LoVo (cell line): Measurements from ENCODE around the gene NR2C2AP.
"Not testable (repeated sequence)": the region's sequence is repeated elsewhere in the genome, so short reads cannot be mapped to it uniquely, and the experiment has no call there.

Experiments
- DNase-seq: peaks from one replicate; pipeline ENCODE4 v3.0.0-alpha.2; 2016; ENCODE audit warnings: low spot score

The NR2C2AP gene

DNA sequence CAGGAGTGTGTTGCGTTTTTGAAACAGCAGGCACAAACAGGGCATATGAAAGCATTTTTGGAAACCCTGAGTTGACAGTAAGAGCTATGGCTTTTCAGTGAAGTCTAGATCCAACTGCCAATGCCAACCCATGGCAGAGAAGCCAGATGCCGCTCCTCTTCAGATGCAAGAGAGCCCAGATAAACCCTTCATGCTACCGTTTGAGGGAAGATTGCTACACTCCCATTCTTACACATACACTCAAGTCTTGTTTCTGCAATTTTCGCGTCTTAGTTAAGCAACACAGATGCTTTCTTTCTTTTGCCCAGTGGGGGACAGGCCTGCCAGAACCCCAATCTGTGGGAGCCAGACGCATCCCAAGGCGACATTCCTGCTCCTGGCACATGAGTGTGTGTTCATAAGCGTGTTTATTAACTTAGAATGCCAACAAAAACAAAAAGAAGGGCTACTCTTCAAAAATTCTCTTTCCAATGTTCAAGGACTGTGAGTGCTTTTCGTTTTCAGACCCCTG lies 21.7 kb downstream of the NR2C2AP start:
- DNase-seq = no peak

DNA sequence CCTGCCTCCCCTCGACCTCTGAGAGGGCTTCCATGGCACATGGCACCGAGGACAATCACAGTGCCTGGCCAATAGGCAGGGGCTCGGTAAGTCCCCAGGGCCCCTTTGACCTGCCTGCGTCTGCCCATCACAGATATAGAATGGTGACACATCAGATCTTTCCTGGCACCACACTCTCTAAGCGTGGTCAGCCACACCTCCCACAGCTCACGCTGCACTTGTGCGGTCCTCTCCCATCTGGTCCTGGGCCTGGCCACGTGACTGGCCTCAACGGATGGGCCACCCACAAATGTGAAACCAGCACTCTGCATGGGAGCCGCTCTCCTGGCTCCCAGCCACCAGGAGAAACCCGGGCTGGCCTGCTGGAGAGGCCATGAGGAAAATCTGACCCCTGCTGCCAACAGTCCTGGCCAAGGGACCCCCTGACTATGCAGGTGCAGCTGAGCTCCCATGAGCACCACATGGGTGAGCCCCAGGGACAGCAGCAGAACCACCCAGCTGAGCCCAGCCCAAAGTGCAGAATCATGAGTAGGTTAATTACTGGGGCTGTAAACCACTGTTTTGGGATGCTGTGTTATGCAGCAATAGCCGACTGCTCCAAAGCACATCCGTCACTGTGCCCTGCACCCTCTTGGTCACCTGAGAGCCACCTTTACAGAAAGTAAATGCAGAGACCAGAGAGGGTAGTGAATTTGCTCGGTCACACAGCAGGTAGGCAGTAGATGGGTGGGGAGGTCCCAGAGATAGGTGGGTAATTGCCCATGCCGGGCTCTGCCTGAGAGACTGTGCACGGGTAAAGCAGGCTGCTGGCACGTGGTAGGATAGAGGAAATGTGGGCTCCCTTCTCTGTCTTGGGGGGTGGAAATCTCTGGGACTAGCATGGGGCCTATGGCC lies 23.4 kb downstream of the NR2C2AP start:
- DNase-seq = no peak

DNA sequence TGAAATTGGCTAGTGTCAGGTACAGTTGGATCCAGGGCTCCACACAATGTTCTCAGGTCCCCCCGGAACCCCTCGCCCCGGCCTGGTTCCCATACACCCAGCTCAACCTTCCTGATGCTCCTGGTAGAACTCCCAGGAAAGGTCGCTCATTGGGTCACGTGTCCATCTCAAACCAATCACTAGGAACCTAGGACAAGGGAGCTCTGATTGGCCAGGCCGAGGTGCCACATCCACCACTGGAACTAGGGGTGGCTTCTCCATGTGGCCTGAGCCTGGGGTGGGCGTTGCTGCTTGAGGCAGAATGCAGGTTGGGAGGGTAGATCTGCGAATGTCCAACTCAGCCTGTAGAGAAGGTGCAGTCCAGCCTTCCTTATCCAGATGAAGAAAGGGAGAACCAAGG lies 26.3 kb downstream of the NR2C2AP start:
- DNase-seq = no peak

DNA sequence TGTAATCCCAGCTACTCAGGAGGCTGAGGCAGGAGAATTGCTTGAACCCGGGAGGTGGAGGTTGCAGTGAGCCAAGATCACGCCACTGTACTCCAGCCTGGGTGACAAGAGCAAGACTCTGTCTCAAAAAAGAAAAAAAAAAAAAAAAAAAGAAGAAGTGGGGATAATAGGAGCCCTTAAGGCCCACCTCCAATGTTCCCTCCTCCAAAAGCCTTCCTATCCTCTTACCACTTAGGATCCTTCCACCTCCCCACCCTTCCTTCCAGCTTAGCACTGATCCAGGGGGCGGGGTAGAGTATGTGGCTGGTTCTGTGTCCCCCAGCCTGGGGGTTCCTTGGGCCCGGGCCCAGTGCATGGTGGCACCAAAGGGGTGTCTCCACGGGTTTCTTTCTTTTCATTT lies 30.0 kb downstream of the NR2C2AP start:
- DNase-seq = not testable (repeated sequence)

DNA sequence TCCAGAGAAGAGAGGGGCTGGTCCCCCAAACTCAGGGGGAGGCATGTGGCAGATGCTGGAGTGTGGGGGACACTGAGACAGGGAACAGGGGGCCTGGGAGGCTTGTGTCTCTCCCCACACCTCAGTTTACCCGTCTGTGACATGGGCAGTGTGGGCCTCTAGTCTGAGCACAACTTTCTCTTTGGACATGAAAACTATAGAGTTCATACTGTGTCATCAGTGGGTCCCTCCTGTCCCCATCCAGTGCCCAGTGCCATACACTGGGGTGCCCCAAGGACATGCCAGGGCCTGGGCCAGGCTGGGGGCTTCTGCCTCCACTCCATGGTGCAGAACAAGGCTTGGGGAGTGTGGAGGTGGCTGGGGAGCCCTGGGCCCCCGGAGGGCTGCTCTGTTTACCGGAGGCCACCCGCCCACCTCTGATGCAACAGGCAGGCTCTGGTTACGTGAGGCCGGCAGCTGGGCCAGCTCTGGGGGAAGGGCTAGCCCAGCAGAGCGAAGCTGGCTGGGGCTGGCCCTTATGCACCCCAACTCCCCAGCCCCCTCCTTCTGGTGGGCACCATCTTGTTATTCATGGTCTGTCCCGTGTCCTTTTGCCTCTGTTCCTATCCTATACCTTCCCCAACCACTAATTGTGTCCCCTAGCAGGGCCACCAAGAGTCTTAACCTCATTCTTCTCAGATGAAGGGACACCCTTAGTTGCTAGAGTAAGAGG lies 31.2 kb downstream of the NR2C2AP start:
- no peak for DNase-seq

DNA sequence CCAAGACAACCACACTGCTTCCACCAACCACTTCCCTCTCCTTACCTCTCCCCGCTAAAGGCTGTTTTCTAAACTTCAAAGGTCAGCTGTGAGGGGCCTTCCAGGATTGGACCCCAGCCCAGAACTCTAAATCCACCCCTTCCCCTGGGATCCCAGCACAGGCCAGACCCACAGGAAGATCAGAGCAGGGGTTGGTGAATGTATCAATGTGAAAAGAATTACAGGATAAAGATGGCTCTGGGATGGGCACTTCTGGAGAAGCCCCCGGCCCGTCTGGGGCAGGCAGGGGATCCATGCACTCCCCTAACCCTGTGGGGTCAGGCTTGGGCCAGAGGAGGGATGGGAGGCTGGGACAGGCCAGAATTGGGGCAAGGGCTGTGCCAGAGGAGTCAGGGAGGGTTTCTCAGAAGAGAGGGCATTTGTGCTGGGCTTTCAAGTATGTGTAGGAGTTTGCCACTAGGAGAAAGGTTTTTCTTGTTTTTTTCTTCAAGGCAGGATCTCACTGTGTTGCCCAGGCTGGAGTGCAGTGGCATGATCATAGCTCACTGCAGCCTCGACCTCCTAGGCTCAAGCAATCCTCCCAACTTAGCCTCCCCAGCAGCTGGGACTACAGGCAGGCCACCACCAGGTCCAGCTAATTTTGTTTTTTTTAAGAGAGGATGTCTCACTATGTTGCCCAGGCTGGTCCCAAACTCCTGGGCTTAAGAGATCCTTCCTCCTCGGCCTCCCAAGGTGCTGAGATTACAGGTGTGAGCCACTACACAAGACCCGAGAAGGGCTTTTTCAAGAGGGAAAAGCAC lies 32.1 kb downstream of the NR2C2AP start:
- DNase-seq = no peak

DNA sequence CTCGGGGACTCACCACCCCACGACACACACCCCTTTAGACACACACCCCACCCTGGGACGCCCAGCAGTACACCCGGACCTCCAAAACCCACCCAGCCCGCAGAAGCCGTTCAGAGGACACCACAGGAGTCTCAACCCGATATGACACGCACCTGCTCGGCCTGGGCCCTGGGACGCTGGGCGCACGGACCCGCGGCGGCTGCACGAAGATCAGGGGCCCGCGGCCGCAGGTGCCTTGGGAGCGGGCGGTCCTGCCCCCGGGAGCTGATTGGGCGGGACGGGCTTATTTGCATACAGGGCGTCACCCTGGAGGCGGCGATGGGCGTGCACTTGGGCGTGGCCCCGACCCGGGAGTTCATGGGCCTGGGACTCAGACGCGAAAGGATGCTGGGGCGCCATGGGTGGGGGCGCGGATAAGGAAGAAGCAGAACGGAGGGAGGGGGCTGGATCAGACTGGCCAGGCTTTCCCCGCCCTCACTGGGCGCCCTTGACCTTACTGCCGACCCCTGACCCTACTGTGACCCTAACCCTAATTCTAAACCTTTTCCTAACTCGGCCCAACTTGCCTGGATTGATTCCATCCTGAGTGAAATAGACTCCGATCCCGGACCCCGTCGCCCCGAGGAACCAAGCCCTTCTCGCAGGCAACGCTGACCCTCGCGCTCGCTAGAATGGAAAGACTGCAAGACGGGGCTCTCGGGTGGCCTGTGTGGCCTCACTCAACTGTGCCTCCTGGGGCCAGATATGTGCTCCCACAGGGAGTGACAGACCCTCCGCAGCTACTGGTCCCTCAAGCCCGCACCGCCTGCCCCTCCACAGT lies 33.0 kb downstream of the NR2C2AP start, which contains the start of gene MEF2B:
TSS of gene MEF2B (minus strand) at position 211 of the 820 bp plus-strand sequence. CDS start 19,528 bp downstream, outside the sequence.
- DNase-seq = peak; percentile 36

DNA sequence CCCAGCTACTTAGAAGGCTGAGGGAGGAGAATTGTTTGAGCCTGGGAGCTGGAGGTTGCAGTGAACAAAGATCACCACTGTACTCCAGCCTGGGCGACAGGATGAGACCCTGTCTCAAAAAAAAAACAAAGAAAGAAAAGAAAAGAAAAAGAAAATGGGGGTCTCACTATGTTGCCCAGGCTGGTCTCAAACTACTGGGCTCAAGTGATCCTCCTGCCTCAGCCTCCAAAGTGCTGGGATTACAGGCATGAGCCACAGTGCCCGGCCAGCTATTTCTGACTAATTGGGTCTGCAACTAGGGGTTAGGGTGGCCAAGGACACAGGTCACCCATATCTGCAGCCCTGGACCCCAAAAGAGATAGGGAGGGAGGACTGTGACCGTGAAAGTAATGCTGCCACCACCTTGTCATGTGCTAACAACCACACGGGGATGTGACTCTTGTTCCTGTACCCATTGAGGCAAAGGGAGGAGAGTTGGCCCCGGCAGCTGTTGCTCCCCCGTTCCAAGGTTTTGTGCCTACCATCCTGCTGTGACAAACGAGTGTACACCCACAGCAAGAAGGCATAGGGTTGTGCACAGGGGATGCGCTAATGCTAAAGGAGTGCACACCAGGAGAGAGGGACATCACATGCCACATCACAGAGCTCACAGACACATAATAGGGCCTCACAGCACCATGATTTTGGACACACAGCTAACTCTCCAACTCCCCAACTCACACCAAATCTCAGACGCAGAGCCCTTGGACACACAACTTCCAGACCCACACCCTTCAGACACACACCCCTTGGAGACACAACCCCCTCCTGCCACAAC lies 33.8 kb downstream of the NR2C2AP start:
- DNase-seq = no peak

DNA sequence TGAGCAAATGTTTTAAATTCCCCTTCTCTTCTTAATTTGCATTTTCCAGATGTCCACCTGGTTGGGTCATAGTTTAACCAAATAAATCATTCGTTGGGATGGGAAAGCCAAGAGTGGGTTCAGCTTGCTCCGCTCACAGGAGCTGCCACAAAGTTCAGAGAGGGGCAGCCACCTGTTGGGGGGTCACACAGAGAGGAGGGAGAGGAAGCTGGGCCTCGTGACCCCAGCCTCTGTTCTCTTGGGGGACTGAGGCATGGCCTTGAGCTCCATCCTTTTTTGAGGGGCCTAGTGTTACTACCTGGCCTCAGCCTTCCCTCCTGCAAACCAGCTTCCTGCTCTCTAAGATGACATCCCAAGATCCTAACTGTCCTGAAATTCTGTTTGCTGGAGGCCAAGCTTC lies 35.6 kb downstream of the NR2C2AP start:
- DNase-seq = no peak

DNA sequence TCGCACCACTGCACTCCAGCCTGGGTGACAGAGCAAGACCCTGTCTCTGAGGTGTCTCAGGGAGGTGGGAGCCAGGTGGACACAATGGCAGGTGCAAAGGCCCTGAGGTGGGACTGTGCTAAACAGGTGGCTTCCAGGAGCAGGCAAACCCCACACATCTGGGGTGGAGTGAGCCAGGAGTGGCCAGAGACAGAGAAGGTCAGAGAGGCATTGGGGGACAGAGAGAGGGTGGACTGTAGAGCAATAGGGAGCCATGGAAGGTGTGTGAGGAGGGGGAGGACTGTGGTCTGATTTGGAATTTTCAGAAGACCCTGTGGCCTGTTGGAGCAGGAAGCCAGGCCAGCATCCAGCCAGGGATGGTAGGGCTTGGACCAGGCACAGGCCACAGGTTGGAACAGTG lies 37.8 kb downstream of the NR2C2AP start:
- DNase-seq = no peak

DNA sequence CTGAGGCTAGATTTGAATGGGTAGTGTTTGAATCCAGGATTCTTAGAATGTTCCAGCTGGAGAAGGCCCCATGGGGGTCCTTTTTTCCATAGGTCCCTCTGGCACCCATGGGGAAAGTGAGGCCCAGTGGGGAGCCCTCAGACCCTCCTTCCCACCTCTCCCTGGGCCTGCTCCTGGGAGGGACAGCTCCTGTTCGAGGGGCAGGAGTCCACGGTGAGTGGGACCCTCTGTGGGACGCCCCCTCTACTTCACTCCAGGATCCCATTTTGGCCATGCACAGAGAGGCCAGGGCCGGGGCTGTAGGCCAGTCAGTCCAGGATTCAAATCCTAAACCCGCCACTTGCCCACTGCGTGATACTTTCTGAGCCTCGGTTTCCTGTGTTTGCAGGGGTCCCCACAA lies 40.7 kb downstream of the NR2C2AP start:
- no peak for DNase-seq

DNA sequence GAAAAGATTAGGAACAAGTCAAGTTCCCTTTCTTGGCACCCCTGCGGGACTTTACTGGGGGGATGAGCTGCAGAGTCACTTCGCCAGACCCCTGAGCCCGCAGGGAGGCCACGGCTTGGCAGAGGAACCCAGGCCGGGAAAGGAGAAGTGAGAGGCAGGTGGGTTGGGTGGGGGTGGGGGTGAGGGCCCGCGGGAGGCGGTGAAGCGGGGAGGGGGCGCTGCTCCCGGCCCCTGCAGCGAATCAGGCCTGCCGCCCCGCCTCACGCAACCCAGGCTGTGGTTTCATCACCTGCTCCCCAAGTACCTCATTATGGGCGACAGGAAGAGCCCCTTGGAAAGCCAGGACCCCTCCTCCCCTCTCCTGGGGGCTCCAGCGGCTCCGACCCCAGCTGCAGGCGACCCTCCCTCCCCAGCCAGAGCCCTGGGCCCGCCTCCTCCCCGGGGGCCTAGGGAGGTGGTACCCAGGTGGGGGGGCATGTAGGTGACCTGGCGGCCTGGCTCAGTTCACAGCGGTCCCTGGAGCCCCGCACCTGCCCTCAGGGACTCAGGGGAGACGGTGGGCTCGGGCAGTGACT lies 42.7 kb downstream of the NR2C2AP start:
- DNase-seq = no peak

DNA sequence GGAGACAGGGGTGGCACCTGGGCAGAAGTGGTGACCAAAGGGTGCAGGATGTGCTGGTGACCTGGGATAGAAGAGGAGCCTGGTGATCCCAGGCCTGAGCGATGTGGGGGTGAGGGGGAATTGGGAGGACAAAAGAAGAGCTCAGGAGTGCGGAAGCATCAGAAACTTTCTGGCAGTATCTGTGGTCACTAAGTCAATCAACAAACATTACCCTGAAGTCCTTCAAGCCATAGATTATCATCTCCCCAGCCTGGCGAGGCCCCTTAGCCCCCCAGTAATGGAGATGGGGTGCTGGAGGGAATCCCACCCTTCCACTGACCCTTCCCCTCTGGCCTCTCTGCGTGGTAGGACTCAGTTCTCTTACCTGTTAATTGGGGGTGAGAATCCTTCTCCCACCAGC lies 43.7 kb downstream of the NR2C2AP start:
- no peak for DNase-seq

DNA sequence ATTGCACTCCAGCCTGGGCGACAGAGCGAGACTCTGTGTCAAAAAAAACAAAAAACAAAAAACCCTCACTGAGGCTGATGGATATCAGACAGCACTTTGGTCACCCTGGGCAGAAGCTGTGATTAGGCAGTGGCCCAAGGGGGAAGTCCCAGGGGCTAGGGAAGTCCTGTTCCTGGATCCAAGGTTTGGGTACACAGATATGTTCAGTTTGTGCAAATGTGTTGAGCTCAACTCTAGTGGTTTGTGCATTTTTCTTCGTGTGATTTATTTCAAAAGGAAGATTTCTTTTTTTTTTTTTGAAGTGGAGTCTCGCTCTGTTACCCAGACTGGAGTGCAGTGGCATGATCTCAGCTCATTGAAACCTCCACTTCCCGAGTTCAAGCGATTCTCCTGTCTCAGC lies 45.4 kb downstream of the NR2C2AP start:
- DNase-seq = no peak

DNA sequence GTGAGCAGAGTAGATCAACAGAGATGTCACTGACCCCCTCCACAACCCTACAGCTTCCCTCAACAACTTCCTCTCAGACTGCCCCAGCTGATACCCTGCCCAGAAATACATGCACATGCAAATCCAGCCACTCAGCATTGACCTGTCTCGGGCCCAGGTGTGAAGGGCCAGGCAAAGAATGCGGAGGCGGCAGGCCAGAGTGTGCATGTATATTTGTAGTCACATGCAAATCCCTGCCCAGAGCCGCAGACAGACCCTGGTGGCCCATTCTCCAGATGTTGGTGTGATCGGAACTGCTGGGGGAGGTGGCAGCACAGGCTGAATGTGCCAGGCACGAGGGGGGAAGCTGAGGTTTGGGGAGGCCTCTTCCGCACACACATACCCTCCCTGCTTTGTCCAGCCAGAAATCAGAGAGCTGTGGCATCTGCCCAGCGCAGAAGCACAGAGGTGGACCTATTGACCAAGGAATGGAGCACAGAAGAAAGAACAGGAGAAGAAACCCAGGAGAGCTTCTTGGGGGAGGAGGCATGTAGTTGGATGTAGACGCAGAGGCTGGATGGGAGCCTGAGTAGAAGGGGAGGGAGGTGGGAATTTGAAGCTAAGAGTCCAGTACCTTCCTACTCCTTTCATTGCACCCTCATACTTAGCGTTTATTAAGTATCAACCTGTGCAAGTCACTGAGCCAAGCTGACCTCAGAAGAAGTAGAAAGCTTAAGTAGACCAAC lies 47.6 kb downstream of the NR2C2AP start:
- no peak for DNase-seq

DNA sequence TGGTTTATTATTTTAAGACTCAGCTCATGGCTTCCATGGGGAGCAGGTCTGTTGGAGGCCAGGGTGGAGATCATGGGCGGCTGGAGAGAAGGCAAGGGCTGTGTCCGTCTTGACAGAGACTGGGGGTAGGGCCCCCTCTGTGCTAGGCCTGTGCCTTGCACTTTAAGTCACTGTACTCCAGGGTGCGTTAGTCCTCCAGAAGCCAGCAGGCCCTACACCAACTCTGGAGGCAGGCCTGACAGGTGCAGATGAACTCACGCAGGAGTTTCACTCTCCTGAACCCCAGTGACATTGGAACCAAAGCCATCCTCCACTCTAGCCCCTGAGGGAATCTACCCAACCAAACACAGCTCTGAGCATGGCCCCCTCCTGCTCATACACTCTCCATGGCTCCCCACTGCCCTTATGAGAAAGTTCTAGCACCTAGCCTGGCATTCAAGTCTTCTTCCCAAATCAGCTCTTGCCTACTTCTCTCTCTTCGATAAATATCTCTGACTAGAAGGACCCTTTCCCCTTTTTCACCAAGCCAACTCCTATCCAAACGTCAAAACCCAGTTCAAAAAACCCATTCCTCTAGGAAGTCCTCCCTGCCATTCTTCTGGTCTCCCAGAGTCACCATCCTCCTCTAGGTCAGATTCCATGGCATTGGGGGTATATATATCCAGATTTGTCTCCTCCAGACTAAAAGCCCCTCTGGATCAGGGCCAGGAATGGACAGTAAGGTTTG lies 48.3 kb downstream of the NR2C2AP start:
- DNase-seq = no peak

DNA sequence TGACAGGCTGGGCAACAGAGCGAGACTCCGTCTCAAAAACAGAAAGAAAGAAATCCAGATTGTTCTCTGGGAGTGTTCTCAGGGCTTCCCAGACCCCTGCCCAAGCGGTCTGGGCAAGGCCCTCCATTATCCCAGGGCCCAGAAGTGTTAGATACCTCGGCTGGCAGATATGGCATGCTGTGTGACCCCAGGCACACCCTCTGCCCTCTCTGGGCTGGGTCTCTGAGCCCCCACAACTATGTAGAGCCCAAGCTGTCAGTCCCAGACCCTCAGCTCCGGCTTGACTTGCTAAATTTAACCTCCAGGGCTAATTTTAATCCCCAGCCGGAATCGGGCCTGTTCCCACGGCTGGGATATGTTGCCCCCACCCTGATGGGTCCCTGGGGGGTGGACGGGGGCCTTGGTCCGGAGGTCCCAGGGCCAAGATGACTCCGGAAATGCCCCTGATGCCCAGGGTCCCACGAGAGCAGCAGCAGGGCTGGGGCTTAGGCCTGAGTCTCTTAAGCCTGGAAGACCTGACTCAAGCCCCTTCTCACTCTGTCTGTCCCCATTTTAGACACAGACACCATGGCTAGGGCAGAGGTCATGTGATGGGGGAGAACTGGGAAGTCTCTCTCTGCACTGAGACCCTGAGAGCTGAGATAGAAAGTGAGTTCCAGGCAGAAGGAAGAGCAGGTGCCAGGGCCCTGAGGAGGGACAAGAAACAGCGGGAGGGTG lies 50.4 kb downstream of the NR2C2AP start:
- DNase-seq = no peak

DNA sequence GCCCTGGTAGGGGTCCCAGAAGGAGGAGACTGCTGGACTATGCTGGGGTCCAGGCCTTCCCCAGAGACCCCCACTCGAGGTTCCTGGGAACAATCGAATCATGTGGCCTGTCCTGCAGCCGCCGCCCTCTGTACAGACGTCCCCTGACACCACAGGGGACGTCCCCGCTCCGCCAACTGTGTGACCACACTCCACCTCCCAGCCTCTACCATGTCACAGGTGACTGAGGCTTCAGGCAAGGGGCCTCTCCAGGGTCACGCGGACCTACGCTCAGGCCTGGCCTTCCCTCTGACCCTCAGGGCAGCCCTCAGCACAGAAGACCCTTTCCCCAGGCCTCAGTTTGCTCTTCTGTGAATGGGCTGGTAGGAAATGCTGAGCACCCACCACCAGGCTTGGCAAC lies 51.8 kb downstream of the NR2C2AP start:
- DNase-seq = no peak
